GM23338 (cell line): ENCODE results near the gene CDKAL1.

Experiments used
- CREB1 ChIP-seq: fragments of 250-450 bp; sonication (Bioruptor Pico); IDR thresholded peaks from 2 replicates; pipeline ENCODE4 v1.5.0; 2020; ENCODE audit warnings: low read depth, mild to moderate bottlenecking, moderate library complexity
- ETS1 ChIP-seq: IDR thresholded peaks from 2 replicates; pipeline ENCODE4 v1.6.1; 2016; ENCODE audit warnings: antibody characterized with exemption
- EZH2 ChIP-seq: fragments of 200-600 bp; sonication (generic); IDR thresholded peaks from one replicate; pipeline ENCODE4 v1.8.0; 2017; ENCODE audit warnings: antibody characterized with exemption, mild to moderate bottlenecking, low read depth; ENCODE audit not compliant: unreplicated experiment
- EZH2phosphoT487 ChIP-seq: fragments of 200-600 bp; sonication (generic); IDR thresholded peaks from one replicate; pipeline ENCODE4 v1.8.1; 2018; ENCODE audit warnings: antibody characterized with exemption; ENCODE audit not compliant: unreplicated experiment
- JUNB ChIP-seq: IDR thresholded peaks from one replicate; pipeline ENCODE4 v1.6.1; 2016; ENCODE audit warnings: antibody characterized with exemption; ENCODE audit not compliant: unreplicated experiment
- NANOG ChIP-seq: IDR thresholded peaks from 2 replicates; pipeline ENCODE4 v1.6.1; 2016; ENCODE audit warnings: antibody characterized with exemption, borderline replicate concordance
- POLR2AphosphoS5 ChIP-seq: IDR thresholded peaks from 2 replicates; pipeline ENCODE4 v1.6.1; 2016; ENCODE audit warnings: antibody characterized with exemption, low read depth
- STAT1 ChIP-seq: IDR thresholded peaks from one replicate; pipeline ENCODE4 v1.6.1; 2016; ENCODE audit warnings: antibody characterized with exemption; ENCODE audit not compliant: unreplicated experiment
- ZNF114 ChIP-seq: fragments of 250-450 bp; sonication (Bioruptor Pico); IDR thresholded peaks from 2 replicates; pipeline ENCODE4 v1.5.0; 2020; ENCODE audit warnings: mild to moderate bottlenecking, moderate library complexity
- ZNF331 ChIP-seq: fragments of 250-450 bp; sonication (Bioruptor Pico); IDR thresholded peaks from 2 replicates; pipeline ENCODE4 v1.5.0; 2020; ENCODE audit warnings: low read depth, mild to moderate bottlenecking, moderate library complexity
- TF ChIP-seq, protein P1 (sequence below), 2 experiments: fragments of 200-600 bp in 1 of 2; sonication (generic) in 1 of 2; conservative IDR thresholded peaks; 2 replicates each; pipeline versions ENCODE4 v1.5.1 to v1.6.1; 2016 to 2017; ENCODE audit warnings: antibody characterized with exemption in 2 of 2, low read depth in 2 of 2, mild to moderate bottlenecking in 2 of 2, moderate library complexity in 1 of 2
- TF ChIP-seq, protein P2 (sequence below): IDR thresholded peaks from one replicate; pipeline ENCODE4 v1.6.1; 2018; ENCODE audit warnings: antibody characterized with exemption; ENCODE audit not compliant: unreplicated experiment

DNA sequence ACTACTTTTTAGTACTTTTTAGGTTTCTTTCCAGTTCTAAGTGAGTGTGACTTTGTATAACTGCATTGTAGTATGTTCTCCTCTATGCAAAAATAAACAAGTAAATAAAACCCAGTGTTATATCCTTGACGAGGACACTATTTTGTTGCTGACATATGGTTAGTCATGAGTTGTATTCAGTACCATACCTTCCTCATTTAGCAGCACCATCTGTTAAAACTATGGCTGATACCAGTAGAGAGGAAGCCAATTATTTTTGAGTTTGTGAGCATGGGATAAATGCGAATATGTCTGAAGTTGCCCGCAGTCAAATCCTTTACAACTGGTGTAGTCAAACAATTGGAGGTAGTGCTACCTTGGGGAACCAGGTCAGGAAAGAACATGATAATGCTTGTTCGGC is 74.1 kb downstream of the CDKAL1 start:
- no peak for TF ChIP-seq EZH2phosphoT487
- TF ChIP-seq, protein P1, sequence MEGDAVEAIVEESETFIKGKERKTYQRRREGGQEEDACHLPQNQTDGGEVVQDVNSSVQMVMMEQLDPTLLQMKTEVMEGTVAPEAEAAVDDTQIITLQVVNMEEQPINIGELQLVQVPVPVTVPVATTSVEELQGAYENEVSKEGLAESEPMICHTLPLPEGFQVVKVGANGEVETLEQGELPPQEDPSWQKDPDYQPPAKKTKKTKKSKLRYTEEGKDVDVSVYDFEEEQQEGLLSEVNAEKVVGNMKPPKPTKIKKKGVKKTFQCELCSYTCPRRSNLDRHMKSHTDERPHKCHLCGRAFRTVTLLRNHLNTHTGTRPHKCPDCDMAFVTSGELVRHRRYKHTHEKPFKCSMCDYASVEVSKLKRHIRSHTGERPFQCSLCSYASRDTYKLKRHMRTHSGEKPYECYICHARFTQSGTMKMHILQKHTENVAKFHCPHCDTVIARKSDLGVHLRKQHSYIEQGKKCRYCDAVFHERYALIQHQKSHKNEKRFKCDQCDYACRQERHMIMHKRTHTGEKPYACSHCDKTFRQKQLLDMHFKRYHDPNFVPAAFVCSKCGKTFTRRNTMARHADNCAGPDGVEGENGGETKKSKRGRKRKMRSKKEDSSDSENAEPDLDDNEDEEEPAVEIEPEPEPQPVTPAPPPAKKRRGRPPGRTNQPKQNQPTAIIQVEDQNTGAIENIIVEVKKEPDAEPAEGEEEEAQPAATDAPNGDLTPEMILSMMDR (conservative IDR thresholded peaks at IDR 0.05; ENCODE audit: low read depth in 2 of 2): no peak
- no peak for TF ChIP-seq EZH2
- no peak for TF ChIP-seq CREB1 (CRISPR knock-in tag)
- TF ChIP-seq POLR2AphosphoS5: no peak
- TF ChIP-seq NANOG: no peak
- no peak for TF ChIP-seq ETS1
- TF ChIP-seq, protein P2, sequence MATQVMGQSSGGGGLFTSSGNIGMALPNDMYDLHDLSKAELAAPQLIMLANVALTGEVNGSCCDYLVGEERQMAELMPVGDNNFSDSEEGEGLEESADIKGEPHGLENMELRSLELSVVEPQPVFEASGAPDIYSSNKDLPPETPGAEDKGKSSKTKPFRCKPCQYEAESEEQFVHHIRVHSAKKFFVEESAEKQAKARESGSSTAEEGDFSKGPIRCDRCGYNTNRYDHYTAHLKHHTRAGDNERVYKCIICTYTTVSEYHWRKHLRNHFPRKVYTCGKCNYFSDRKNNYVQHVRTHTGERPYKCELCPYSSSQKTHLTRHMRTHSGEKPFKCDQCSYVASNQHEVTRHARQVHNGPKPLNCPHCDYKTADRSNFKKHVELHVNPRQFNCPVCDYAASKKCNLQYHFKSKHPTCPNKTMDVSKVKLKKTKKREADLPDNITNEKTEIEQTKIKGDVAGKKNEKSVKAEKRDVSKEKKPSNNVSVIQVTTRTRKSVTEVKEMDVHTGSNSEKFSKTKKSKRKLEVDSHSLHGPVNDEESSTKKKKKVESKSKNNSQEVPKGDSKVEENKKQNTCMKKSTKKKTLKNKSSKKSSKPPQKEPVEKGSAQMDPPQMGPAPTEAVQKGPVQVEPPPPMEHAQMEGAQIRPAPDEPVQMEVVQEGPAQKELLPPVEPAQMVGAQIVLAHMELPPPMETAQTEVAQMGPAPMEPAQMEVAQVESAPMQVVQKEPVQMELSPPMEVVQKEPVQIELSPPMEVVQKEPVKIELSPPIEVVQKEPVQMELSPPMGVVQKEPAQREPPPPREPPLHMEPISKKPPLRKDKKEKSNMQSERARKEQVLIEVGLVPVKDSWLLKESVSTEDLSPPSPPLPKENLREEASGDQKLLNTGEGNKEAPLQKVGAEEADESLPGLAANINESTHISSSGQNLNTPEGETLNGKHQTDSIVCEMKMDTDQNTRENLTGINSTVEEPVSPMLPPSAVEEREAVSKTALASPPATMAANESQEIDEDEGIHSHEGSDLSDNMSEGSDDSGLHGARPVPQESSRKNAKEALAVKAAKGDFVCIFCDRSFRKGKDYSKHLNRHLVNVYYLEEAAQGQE: no peak
- TF ChIP-seq ZNF114 (CRISPR knock-in tag): no peak
- no peak for TF ChIP-seq STAT1
- TF ChIP-seq JUNB: no peak
- no peak for TF ChIP-seq ZNF331
